Umbilical cord (tissue), 2 donors: ENCODE results near the gene IL16. TPM values are rescaled to one million over a fixed set of nuclear protein-coding genes. Genes with fewer than 3 reads are reported as not detected.
"Not testable (repeated sequence)": the region's sequence is repeated elsewhere in the genome, so short reads cannot be mapped to it uniquely, and the experiment has no call there.

Experiments used
- DNase-seq: peaks from one replicate; pipeline ENCODE4 v3.0.0-alpha.2; 2015; ENCODE audit warnings: low spot score
- total RNA-seq: library from RNA; depleted of rRNA; stranded (reverse); fragments of >200 nt; gene quantifications from one replicate; pipeline ENCODE4 v1.2.3, GENCODE V29; 2014; ENCODE audit warnings: low replicate concordance; ENCODE audit not compliant: insufficient read depth

Gene IL16
- total RNA-seq, result 7.2 TPM

GRCh38 chr15:81196576-81197254, at the start of gene IL16:
Gene IL16 (plus strand): TSS chr15:81196879. CDS start chr15:81225400, 28,521 bp downstream.
- DNase-seq, result no peak

DNA sequence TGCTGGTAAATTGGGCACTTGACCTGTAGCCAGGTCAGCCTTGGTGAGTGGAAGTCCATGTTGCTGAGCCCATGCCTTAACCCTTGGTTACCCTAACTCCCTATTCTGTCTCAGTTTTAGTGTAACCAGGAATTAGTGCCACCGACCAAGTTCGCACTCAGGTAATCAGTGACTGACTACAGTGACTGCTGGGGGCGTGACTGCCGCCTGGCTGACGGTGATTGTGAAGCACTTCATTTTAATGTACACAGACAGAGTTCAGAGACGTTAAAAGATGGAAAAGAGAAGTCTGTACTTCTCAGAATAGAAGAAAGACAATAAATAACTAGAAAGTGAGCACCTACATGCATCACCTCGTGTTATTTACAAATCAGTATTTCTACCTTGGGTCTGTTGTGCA, 45.3 kb upstream of the IL16 start:
- no peak for DNase-seq

DNA sequence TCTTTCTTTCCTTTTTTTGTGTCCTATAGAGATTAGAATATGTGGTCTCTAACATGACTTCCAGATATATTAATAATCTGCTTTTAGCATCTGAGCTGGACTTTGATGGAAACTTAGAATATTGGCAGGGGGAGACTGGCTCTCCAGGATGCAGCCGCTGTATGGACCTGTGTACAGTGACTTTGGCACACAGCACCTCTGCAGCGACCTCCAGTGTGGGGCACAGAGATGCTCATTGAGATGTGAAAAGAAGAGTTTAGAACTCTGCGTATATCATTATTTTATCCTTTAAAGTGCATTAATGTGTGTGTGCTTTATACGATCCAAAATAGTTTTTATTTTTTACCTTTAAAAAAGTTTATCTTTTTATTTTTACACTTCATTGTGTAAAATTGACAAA, 44.3 kb upstream of the IL16 start:
- DNase-seq, result no peak

DNA sequence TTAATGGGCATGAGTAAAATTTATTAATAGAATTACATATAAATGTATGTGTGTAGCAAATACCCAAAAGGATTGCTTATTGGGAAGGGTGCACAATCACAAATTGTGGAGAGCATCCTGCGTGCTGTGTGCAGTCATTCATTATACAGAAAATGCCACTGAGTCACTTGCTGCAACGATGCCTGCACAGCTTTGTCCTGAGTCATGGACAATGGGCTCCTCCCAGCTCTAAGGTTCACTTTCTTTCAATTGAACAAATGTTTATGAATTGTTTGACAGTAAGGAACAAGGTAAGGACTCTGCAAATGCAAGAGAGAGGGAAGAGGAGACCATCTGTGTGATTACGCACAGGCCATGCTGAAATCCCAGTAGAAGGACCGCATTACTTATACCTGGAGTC, 43.9 kb upstream of the IL16 start:
- DNase-seq, result no peak

GRCh38 chr15:81155375-81156218, 41.1 kb upstream of the IL16 start:
- DNase-seq, result peak; percentile 78

DNA sequence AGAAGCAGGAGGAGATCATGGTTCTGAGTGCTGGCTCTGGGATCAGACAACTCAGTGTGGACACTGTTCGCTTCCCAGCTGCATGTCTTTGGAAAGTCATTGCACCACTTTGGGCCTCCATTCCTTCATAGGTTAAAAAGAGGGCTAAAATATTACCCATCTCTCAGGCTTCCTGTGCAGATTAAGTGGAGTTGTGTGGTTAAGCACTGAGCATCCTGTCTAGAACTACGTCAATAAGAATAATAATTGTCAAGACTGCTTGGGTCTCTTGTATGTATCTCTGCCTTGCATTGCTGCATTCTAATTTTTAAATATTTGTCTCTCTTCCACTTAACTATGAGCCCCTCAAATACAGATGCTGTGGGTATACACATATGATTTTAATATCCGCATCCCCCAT, 40.4 kb upstream of the IL16 start:
- DNase-seq, result no peak

GRCh38 chr15:81157195-81157938, 39.3 kb upstream of the IL16 start:
- peak; percentile 88 for DNase-seq

- DNase-seq, result no peak
Measured at GRCh38 chr15:81157939-81158223, 38.8 kb upstream of the IL16 start.

- DNase-seq, result not testable (repeated sequence)
Measured at GRCh38 chr15:81158561-81158960, 38.1 kb upstream of the IL16 start.

DNA sequence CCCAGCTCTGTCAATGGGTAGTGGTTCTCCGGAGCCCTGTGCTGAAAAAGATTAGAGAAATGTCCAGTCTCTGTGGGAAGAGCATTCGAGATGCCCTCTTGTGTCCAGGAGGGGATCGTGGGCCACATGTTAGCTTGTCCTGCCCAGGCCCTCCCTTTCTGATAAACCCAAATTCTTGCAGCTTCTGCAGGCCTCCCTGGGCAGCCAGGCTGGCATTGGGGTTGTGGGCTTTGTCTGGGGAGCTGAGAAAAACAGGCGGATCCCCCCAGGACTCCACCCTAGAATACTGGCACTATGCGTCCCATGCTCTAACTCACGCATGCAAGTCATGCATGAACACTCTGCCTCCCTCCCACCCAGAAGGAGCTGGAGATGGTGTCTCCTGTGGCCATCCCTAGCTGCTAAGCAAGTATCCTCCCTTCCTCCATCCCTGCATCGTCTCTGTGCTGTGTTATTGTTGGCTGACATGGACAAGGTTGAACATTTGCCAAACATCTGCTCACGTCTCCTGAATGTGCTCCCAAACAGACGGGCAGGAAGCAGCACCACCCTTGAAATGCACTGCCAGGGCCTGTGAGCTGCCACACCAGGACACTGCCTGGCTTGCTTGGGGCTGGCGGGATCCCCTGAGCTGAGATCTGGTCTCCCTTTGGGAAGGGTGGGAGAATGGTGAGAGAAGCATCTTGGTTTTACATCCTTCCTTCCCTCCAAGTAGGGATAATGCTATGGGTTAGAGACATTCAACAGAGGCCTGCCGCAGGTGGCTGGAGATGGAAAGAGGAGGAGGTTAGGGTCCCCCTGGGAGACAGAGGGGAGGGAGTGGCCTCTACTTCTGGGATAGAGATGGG, 36.1 kb upstream of the IL16 start:
- DNase-seq, result peak; percentile 96

DNA sequence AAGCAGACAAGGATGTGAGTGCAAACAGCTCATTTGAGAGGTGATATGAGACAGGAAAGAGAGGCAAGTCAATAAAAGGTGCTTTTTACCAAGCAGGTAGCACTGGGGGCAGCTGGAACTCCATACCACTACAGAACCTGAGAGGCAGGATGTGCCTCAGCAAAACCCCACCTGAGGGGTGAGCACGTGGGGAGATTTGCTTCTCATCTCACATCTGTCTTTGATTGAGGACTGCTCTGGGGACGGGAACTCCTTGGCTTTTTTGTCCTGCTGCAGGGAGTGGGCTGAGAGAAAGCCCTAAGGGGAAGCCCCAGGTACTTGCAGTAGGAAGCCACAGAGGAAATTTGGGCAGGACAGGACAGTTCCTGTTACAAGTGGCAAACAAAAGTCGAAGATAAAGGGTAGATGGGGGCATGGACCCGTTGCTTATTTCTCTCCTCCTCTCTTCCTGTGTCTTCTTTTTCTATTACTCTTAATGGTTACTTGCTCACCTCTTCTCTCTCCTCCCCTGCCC, 35.5 kb upstream of the IL16 start:
- no peak for DNase-seq

DNA sequence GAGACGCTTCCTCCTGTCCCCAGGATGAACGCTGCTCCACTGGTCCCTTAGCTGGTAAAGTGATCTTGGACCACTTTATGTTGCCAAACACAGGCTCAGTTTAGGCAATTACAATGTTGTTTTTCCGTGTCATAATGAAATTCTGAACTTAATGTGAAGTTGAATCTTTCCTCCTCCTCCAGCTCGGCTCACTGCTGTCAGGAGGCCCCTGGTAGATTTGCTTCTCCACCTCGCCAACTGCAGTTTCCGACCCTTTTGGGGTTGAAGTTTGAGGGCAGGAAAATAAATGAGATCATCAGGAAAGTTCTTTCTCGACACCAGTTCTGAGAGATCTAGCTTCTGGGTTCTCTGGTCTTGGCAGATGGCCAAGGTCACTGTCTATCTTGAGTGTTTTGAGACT, 34.8 kb upstream of the IL16 start:
- no peak for DNase-seq

GRCh38 chr15:81163961-81164800, 32.5 kb upstream of the IL16 start:
- peak; percentile 95 for DNase-seq

DNA sequence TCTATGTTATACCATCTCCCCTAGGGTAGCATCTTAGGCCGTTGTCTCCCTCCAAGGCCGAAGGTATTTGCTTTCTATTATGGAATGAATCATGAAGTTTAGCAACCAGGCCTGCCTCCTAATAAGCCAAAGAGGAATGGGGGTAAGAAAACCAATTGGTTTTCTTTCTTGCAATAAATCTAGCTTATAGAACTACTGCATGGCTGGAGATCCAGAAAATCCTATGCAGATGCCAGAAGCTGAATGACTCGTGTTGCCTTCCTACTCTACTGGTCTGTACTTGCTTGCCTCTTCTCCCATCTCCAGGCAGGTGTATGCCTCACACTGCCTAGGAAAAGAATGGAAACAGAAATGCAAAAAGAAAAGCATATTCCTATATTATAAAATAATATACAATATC, 31.1 kb upstream of the IL16 start:
- DNase-seq, result peak; percentile 50

DNA sequence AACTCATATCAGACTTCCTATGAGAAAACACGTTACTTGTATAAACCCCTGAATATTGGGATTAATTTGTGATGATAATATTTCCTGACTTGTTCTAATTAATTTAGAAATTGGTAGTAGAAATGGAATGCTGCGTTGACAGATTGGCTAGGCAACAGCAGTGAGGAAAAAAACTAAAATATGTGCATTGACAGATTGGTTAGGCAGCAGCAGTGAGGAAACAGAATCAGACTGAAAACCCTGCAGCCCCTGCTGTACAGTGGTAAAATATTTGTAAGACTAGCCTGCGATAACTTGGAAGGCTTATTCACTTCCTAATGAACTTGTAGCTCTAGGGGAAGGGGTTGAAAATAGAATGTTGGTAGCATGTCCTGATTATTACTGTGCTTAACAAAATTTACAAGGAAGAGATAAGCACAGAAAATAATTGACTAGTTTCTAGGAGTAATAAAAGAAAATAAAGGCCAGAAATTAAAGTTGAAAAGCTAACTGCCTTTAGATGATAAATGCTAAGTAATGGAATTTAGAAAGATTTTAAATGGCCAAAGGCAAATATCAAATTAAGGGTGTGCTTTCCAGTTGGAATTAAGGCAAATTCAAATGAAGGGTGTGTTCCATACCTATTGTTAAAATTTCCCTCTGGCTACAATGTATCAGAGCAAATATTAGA, 29.9 kb upstream of the IL16 start:
- DNase-seq, result no peak

DNA sequence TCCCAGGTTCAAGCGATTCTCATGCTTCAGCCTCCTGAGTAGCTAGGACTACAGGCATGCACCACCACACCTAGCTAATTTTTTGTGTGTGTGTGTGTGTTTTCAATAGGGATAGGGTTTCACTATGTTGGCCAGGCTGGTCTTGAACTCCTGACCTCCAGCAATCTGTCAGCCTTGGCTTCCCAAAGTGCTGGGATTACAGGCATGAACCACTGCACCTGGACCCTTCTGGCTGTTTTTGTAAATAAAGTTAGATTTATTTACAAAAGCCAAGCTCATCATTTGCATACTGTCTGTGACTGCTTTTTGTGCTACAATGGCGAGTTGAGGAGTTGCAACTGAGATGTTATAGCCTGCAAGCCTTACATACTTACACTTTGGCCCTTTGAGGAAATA, 28.6 kb upstream of the IL16 start:
- no peak for DNase-seq

- no peak for DNase-seq
Measured at GRCh38 chr15:81168644-81169043, 28.0 kb upstream of the IL16 start.

DNA sequence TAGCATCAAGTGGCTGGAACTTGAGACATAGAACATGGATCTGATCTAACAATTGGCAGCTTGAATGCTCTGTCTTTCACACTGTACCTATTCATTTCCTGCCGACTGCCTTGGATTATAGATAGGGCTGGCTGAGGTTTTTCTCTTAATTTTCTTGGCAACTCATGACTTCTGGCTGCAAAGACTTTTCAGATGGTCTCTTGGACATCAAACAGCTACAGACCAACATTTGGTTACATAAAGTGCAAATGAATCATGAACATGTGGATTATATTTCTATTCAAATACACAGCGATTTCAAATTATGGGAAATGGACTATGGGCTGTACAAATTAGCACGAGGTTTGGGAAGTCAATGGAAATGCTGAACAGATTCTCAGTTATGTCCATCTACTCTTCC, 26.2 kb upstream of the IL16 start:
- DNase-seq, result no peak

DNA sequence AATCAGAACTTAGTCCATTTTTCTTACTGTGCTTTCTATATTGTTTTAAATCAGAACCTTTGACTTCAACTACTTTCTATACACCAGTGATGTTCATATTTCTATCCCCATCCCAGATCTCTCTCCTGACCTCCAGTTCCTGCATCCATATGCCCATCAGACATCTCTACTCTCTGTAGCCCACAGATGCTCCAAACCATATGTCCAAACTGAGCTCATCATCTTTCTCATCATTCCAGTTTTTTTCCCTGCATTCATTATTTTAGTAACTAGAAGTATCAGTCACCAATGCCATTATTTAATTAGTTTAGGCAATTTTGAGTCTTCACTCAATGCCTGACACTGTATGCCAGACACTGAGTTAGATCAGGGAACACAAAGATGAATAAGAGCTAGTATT, 25.4 kb upstream of the IL16 start:
- no peak for DNase-seq
